GM18520 (cell line): ENCODE measurements around the gene KCTD1.
"Not testable (repeated sequence)": the region's sequence is repeated elsewhere in the genome, so short reads cannot be mapped to it uniquely, and the experiment has no call there.

Source experiments
- ATAC-seq: cut with Tn5 transposase; IDR thresholded peaks from one replicate; pipeline ENCODE4 v1.9.1; 2021; ENCODE audit not compliant: unreplicated experiment

KCTD1 gene

DNA sequence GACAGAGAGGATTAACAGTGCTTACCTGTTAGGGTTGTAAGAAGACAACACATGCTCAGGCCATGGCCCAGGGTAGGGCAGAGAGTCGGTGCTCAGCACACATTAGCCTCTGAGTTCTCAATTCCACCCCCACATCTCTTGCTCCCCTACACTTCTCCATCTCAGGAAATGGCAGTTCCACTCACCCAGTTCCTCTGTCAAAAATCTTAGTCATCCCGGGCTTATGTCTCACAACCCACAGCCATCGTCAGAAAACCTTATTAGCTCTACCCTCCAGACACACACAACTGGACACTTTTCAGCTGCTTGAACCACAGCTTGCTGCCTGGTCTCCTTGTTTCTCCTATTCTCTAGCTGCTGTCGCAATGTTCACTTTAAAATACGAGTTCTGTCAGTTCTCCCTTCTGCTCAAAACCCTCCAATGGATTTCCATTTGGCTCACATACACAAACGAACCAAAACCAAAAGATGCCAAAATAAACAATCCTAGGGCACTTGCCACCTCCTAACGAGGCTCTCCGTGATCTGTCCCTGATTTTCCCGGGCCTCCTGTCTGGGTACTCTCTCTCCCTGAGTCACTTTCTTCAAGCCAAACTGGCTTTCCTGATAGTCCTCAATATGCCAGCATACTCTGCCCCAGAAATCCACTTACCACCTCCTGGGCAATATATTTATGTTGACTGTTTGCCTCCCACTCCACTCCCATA lies 89.7 kb downstream of the KCTD1 start:
- ATAC-seq: peak; percentile 53

DNA sequence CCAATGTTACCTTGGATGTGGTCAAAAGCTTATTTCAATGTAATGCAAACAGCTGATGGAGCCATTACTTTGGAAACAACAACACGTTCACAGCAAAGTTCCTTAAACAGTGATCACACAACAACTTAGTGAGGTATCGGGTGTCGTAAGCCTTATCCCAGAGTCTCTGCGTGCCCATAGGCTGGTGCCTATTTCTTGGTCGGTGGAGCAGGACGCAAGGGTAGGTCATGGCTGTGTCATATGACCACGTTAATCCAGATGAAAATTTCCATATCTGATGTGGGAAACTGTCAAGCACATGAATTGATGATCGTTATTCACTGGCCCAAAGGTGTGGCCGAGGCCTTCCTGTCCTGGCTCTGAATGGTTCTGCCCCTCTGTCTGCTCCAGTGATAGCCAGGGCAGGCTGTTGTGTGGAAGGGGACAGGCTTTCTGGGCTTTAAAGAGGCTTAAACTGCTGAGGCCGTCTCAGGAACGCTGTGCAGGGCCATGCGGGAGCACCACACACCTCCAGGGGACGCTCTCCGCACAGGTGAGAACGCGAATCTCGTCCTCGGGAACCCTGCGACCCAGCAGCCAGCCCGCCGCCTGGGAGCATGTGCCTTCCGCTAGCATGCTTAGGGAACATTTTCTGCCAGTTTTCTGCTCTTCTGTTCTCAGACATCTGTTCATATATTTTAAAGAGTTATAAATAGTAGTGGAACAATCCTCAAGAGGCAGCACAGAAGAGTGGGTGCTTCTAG lies 90.6 kb downstream of the KCTD1 start:
- ATAC-seq: no peak

DNA sequence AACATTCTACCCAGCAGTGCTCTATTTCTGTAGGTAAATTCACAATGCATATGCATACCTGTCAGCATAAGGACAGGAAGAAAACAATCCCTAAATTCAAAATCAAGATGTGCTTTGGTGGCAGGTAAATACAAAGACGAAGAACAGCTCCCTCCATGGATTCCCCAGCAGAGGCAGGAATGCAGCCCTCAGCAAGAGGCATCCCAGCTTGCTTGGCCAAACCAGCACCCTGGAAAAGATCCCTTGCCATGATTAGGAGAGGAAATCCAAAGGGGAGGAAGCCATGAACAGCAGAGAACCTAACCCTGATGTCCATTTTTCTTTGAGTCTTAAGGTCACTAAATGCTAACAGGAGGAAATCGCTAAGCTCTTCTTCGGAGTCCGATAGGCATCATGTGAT lies 91.2 kb downstream of the KCTD1 start:
- ATAC-seq: no peak

DNA sequence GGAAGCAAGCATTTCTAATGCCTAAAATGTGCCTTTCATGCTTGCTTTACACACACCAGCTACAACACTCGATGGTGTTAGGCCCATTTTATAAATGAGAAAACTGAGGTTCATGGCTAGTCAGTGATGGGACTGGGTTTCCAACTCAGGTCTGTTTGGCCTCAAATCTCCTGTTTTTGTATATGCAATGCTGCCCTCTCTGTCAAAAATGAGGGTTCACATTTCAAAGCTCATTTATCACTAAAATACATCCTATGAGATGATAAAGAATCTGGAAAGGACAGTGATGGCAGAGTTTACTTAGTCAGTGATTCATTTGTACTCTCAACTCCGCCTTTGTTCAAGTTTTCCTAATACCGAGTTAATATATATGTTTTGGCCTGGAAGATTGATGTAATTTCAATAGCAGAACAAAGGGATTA lies 92.3 kb downstream of the KCTD1 start:
- ATAC-seq: no peak

DNA sequence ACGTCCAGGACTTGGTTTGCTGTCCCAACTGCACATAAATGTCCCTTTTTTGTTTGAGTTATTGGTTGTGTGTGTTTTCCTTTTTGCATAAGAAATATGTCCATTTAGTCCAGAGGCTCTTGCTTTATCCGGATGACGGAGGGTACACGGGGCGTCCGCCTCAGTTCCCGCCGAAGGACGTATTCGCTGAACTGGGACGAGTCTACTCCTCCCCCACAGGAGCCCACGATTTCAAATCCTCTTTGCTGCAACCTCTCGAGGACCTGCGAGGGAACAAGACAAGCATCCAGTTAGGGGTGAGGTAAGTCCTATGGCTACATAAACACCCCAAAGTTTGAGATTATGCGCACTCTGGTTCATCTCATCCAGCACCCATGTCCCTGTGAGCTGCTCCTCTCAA lies 92.7 kb downstream of the KCTD1 start:
- no peak for ATAC-seq

GRCh38 chr18:26454616-26455015 lies 93.7 kb downstream of the KCTD1 start:
- ATAC-seq: no peak

- ATAC-seq: no peak
These were observed 94.2 kb downstream of the KCTD1 start for GRCh38 chr18:26454192-26454591.

GRCh38 chr18:26453386-26453901 lies 94.9 kb downstream of the KCTD1 start:
- ATAC-seq: no peak

- no peak for ATAC-seq
These were observed 97.2 kb downstream of the KCTD1 start for GRCh38 chr18:26450989-26451682.

DNA sequence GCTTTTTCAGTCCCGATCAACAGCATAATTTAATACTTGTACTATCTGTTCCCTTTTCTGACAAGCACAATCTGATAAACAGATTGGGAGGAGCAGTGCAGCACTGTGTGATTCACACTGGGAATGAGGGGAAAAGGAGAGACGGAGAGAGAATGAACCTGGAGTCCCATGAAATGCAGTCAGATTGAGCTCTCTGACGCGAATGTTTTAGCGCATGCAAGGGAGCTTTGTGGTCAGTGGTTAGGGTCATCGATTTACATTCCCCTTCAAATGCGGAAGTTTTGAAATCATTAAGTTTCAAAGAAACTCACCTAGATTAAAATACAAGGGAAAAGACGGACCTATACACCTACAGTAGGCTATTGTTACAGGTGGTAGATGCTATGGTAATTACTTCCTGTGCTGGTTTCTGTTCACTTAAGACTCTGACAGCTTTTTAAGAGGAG lies 99.6 kb downstream of the KCTD1 start:
- peak; percentile 54 for ATAC-seq

GRCh38 chr18:26443853-26444252 lies 104.5 kb downstream of the KCTD1 start:
- no peak for ATAC-seq

GRCh38 chr18:26442126-26442525 lies 106.2 kb downstream of the KCTD1 start:
- no peak for ATAC-seq

DNA sequence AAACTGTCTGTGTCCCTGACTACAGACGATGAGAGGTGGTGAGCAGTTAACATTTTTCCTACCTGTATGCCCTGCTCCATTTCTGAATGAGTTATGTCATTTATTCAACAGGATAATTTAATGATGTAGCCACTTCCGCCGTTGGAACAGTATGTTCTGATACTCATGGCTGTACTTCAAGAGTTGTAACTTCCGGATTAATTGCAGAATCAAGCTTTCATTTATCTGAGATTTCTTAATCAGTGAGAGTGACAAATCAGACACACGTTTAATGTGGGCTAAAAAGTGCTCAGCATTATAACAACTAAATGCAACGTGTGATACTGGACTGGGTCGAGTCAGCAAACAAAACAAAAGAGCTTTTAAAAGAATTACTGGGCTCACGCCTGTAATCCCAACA lies 107.7 kb downstream of the KCTD1 start:
- no peak for ATAC-seq

DNA sequence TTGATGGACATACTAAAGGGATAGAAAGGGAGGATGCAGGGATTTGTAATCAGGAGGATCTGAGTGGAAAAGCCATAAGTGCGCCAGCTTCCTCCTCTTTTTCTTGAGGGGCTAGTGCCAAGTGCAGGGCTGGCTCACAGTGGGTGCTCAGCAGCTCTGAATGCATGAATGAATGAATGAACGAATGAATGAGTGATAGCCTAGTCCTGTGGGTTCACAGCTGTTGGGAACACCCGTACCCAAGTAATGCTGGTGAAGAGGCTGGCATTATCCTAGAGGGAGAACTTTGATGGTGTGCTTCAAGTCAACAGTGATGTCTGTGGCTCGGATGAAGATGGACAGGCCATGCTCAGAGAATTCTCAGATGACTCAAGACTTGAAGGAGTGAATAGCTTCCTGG lies 108.8 kb downstream of the KCTD1 start:
- ATAC-seq: no peak

- ATAC-seq: peak; percentile 100
These were observed 109.4 kb downstream of the KCTD1 start for GRCh38 chr18:26438980-26439379.

DNA sequence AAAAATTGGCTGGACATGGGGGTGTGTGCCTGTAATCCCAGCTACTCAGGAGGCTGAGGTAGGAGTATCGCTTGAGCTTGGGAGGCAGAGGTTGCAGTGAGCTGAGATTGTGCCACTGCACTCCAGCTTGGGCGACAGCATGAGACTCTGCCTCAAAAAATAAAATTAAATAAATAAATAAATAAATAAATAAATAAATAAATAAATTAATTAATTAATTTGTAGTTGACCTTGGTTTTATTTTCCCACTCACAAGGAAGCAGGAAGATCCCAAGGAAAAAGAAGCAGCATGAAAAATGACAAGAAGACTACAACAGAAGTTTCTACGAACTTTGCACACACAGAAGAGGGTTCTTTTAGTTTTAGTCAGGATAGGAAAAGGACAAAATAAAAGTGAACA lies 110.7 kb downstream of the KCTD1 start:
- ATAC-seq: not testable (repeated sequence)

DNA sequence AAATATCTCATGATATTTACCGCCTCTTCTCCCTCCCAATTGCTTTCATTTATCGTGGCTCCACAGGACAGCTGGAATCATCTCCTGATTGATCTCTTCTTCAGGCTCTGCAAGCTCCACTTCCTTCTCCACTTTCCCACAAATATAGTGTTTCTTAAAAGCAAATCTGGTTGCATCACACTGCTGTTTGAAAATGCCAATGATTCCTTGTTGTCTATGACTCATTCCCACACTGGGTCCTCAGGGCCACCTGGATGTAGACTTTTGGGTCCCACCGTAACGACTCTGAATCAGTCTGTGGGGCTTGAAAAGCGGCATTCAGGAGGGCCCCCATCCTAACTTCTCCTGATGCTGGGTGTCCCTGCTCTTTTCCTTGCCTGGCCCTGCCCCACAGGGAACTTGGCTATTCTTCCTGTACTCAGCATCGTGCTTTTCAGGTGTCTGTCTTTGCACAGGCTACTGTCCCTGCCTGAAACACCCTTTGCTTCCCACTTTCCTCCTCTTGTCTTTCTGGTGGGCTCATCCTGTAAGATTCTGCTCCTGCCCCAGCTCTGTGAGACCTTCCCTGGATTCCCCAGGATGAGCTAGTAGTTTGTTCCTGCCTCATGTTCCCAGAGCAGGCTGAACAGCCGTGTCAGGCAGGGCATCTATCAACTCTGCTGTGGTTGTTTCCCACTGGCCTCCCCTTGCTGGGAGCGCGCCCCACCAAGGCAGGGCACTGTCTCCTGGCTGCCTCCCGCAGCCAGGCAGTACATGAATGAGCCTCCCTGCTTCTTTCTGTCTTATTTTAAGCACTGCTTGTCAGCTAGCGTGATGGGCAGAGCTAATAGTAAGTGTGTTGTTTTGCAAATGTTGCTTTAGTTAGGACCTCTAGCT lies 111.9 kb downstream of the KCTD1 start:
- ATAC-seq: no peak

- ATAC-seq: no peak
These were observed 112.8 kb downstream of the KCTD1 start for GRCh38 chr18:26435415-26436095.

- no peak for ATAC-seq
These were observed 113.5 kb downstream of the KCTD1 start for GRCh38 chr18:26434887-26435286.
